WTC11 (cell line): ENCODE results near the gene TRIOBP. TPM values are rescaled to one million over a fixed set of nuclear protein-coding genes. Genes with fewer than 3 reads are reported as not detected.

Experiments used
- ATAC-seq: fragments of 200-7000 bp; cut with Tn5 transposase; 2 replicates; pipeline ENCODE4 v1.10.0; 2021; ENCODE audit warnings: mild to moderate bottlenecking, moderate library complexity
- CTCF ChIA-PET: fragments of 300-600 bp; sonication (Branson Sonifier 250); formaldehyde crosslinking; loops from one replicate; lab custom pipeline; 2021; ENCODE audit warnings: antibody characterized with exemption; lab: Charles Lee
- POLR2A ChIA-PET: fragments of 350-600 bp; sonication (Branson Sonifier 250); formaldehyde crosslinking; loops from one replicate; lab custom pipeline; 2021; ENCODE audit warnings: antibody characterized with exemption; lab: Charles Lee
- DNase-seq: peaks from one replicate; pipeline ENCODE4 v3.0.0; 2021; ENCODE audit warnings: low spot score
- H3K27ac Mint-ChIP-seq: 2 replicates; pipeline ENCODE4 v1.8.0; 2021; ENCODE audit warnings: mixed read lengths
- H3K27me3 Mint-ChIP-seq: 2 replicates; pipeline ENCODE4 v1.8.0; 2021; ENCODE audit warnings: low read depth, mild to moderate bottlenecking, moderate library complexity, mixed read lengths
- H3K36me3 Mint-ChIP-seq: 2 replicates; pipeline ENCODE4 v1.8.0; 2021; ENCODE audit warnings: mixed read lengths
- H3K4me1 Mint-ChIP-seq: 2 replicates; pipeline ENCODE4 v1.8.0; 2022; ENCODE audit warnings: mixed read lengths
- H3K4me3 Mint-ChIP-seq: 2 replicates; pipeline ENCODE4 v1.8.0; 2021; ENCODE audit warnings: mild to moderate bottlenecking, moderate library complexity, mixed read lengths
- H3K9me3 Mint-ChIP-seq: 2 replicates; pipeline ENCODE4 v1.8.0; 2021; ENCODE audit warnings: mixed read lengths
- ATF2 ChIP-seq: sonication (generic); formaldehyde crosslinking; IDR thresholded peaks from 2 replicates; pipeline ENCODE4 v1.8.1; 2022; ENCODE audit warnings: low read depth, missing genetic modification reagents, borderline replicate concordance
- ESRRA ChIP-seq: sonication (generic); formaldehyde crosslinking; IDR thresholded peaks from 2 replicates; pipeline ENCODE4 v1.8.1; 2022; ENCODE audit warnings: mild to moderate bottlenecking, missing genetic modification reagents, borderline replicate concordance
- ETV6 ChIP-seq: sonication (generic); formaldehyde crosslinking; IDR thresholded peaks from 2 replicates; pipeline ENCODE4 v1.8.1; 2022; ENCODE audit warnings: mild to moderate bottlenecking, missing genetic modification reagents
- FOXK1 ChIP-seq: sonication (generic); formaldehyde crosslinking; IDR thresholded peaks from 2 replicates; pipeline ENCODE4 v1.8.0; 2022; ENCODE audit warnings: mild to moderate bottlenecking, moderate library complexity, missing genetic modification reagents
- GRHL2 ChIP-seq: fragments of 250-450 bp; sonication (Bioruptor Pico); IDR thresholded peaks from 2 replicates; pipeline ENCODE4 v1.8.0; 2022; ENCODE audit warnings: mild to moderate bottlenecking, moderate library complexity; ENCODE audit not compliant: insufficient replicate concordance, severe bottlenecking
- GTF2I ChIP-seq: fragments of 250-450 bp; sonication (Bioruptor Pico); conservative IDR thresholded peaks from 2 replicates; pipeline ENCODE4 v1.4.0; 2021; ENCODE audit warnings: mild to moderate bottlenecking
- IRF1 ChIP-seq: sonication (generic); formaldehyde crosslinking; IDR thresholded peaks from 2 replicates; pipeline ENCODE4 v1.8.0; 2023; ENCODE audit warnings: missing genetic modification reagents
- KAT7 ChIP-seq: sonication (generic); formaldehyde crosslinking; IDR thresholded peaks from 2 replicates; pipeline ENCODE4 v1.8.1; 2023; ENCODE audit warnings: missing genetic modification reagents, mild to moderate bottlenecking, borderline replicate concordance
- PREB ChIP-seq: sonication (generic); formaldehyde crosslinking; IDR thresholded peaks from 2 replicates; pipeline ENCODE4 v1.8.1; 2022; ENCODE audit warnings: mild to moderate bottlenecking, missing genetic modification reagents, moderate library complexity, borderline replicate concordance
- PRRX2 ChIP-seq: fragments of 250-450 bp; sonication (Bioruptor Pico); IDR thresholded peaks from 2 replicates; pipeline ENCODE4 v1.8.0; 2021; ENCODE audit warnings: mild to moderate bottlenecking
- RORB ChIP-seq: fragments of 250-450 bp; sonication (Bioruptor Pico); IDR thresholded peaks from 2 replicates; pipeline ENCODE4 v1.9.0; 2021; ENCODE audit warnings: mild to moderate bottlenecking
- SMAD3 ChIP-seq: sonication (generic); formaldehyde crosslinking; IDR thresholded peaks from 2 replicates; pipeline ENCODE4 v1.8.0; 2022; ENCODE audit warnings: missing genetic modification reagents, mild to moderate bottlenecking, borderline replicate concordance
- SMAD4 ChIP-seq: sonication (generic); formaldehyde crosslinking; IDR thresholded peaks from 2 replicates; pipeline ENCODE4 v1.8.0; 2022; ENCODE audit warnings: mild to moderate bottlenecking, missing genetic modification reagents
- SOX15 ChIP-seq: fragments of 250-450 bp; sonication (Bioruptor Pico); IDR thresholded peaks from 2 replicates; pipeline ENCODE4 v1.9.0; 2021; ENCODE audit warnings: mild to moderate bottlenecking
- ZBTB21 ChIP-seq: sonication (generic); formaldehyde crosslinking; IDR thresholded peaks from 2 replicates; pipeline ENCODE4 v1.8.1; 2023; ENCODE audit warnings: mild to moderate bottlenecking, missing genetic modification reagents, borderline replicate concordance
- ZNF138 ChIP-seq: sonication (generic); formaldehyde crosslinking; conservative IDR thresholded peaks from 2 replicates; pipeline ENCODE4 v1.8.1; 2022; ENCODE audit warnings: mild to moderate bottlenecking, moderate library complexity, missing genetic modification reagents
- ZNF317 ChIP-seq: sonication (generic); formaldehyde crosslinking; IDR thresholded peaks from 2 replicates; pipeline ENCODE4 v1.8.1; 2023; ENCODE audit warnings: low read depth, mild to moderate bottlenecking, moderate library complexity, missing genetic modification reagents, borderline replicate concordance
- ZNF396 ChIP-seq: fragments of 250-450 bp; sonication (Bioruptor Pico); IDR thresholded peaks from 2 replicates; pipeline ENCODE4 v1.8.0; 2021; ENCODE audit warnings: mild to moderate bottlenecking, moderate library complexity, borderline replicate concordance
- ZNF425 ChIP-seq: fragments of 250-450 bp; sonication (Bioruptor Pico); conservative IDR thresholded peaks from 2 replicates; pipeline ENCODE4 v1.9.0; 2021; ENCODE audit warnings: mild to moderate bottlenecking
- total RNA-seq: library from RNA; stranded (reverse); gene quantifications from 3 replicates; pipeline ENCODE4 v1.2.3, GENCODE V29; 2021
- TF ChIP-seq, protein P1 (sequence below): sonication (generic); formaldehyde crosslinking; IDR thresholded peaks from 2 replicates; pipeline ENCODE4 v1.8.1; 2022; ENCODE audit warnings: missing genetic modification reagents, borderline replicate concordance
- TF ChIP-seq, protein P2 (sequence below): sonication (generic); formaldehyde crosslinking; IDR thresholded peaks from 2 replicates; pipeline ENCODE4 v1.8.0; 2022; ENCODE audit warnings: mild to moderate bottlenecking, missing genetic modification reagents
- TF ChIP-seq, protein P3 (sequence below): sonication (generic); formaldehyde crosslinking; conservative IDR thresholded peaks from 2 replicates; pipeline ENCODE4 v1.8.1; 2023; ENCODE audit warnings: mild to moderate bottlenecking, low read depth, missing genetic modification reagents, moderate library complexity
- TF ChIP-seq, protein P4 (sequence below): sonication (generic); formaldehyde crosslinking; IDR thresholded peaks from 2 replicates; pipeline ENCODE4 v1.8.1; 2022; ENCODE audit warnings: low read depth, mild to moderate bottlenecking, moderate library complexity, missing genetic modification reagents, borderline replicate concordance

The TRIOBP gene
- total RNA-seq, 1 experiment from 2014 or later = 54.0 TPM

- DNase-seq (no peak), ATAC-seq (no peak)
- no peaks in the 10 kb centered on the region for H3K9me3 Mint-ChIP-seq
- H3K4me1 Mint-ChIP-seq = no peaks in the 10 kb centered on the region
- H3K27me3 Mint-ChIP-seq = peaks cover 77% of the 10 kb centered on the region
- ChIA-PET CTCF (interaction anchor here (0.7 to 1.9 kb wide), 10 partner anchors 22 to 200 kb away, joined by 3 to 9 read pairs (median 4); no protein-coding TSS in a partner anchor), POLR2A (interaction anchor here (1.0 kb wide), 1 partner anchor 14 kb away, joined by 4 read pairs; no protein-coding TSS in a partner anchor)
- peaks cover 13% of the 10 kb centered on the region for H3K36me3 Mint-ChIP-seq
- no peak overlapping the region for H3K27ac Mint-ChIP-seq
- TF ChIP-seq ZBTB21 (CRISPR knock-in tag) (no peak), SOX15 (CRISPR knock-in tag) (no peak), PRRX2 (CRISPR knock-in tag) (no peak), ETV6 (CRISPR knock-in tag) (no peak), IRF1 (CRISPR knock-in tag) (no peak), ZNF425 (no peak), ZNF317 (CRISPR knock-in tag) (no peak), SMAD3 (CRISPR knock-in tag) (no peak), FOXK1 (CRISPR knock-in tag) (no peak), ATF2 (no peak)
- TF ChIP-seq, protein P1, sequence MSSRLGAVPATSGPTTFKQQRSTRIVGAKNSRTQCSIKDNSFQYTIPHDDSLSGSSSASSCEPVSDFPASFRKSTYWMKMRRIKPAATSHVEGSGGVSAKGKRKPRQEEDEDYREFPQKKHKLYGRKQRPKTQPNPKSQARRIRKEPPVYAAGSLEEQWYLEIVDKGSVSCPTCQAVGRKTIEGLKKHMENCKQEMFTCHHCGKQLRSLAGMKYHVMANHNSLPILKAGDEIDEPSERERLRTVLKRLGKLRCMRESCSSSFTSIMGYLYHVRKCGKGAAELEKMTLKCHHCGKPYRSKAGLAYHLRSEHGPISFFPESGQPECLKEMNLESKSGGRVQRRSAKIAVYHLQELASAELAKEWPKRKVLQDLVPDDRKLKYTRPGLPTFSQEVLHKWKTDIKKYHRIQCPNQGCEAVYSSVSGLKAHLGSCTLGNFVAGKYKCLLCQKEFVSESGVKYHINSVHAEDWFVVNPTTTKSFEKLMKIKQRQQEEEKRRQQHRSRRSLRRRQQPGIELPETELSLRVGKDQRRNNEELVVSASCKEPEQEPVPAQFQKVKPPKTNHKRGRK (CRISPR knock-in tag) = no peak
- TF ChIP-seq, protein P2, sequence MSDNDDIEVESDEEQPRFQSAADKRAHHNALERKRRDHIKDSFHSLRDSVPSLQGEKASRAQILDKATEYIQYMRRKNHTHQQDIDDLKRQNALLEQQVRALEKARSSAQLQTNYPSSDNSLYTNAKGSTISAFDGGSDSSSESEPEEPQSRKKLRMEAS = no peak
- TF ChIP-seq, protein P3, sequence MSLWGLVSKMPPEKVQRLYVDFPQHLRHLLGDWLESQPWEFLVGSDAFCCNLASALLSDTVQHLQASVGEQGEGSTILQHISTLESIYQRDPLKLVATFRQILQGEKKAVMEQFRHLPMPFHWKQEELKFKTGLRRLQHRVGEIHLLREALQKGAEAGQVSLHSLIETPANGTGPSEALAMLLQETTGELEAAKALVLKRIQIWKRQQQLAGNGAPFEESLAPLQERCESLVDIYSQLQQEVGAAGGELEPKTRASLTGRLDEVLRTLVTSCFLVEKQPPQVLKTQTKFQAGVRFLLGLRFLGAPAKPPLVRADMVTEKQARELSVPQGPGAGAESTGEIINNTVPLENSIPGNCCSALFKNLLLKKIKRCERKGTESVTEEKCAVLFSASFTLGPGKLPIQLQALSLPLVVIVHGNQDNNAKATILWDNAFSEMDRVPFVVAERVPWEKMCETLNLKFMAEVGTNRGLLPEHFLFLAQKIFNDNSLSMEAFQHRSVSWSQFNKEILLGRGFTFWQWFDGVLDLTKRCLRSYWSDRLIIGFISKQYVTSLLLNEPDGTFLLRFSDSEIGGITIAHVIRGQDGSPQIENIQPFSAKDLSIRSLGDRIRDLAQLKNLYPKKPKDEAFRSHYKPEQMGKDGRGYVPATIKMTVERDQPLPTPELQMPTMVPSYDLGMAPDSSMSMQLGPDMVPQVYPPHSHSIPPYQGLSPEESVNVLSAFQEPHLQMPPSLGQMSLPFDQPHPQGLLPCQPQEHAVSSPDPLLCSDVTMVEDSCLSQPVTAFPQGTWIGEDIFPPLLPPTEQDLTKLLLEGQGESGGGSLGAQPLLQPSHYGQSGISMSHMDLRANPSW = no peak
- H3K4me3 Mint-ChIP-seq = no peak overlapping the region
Observed at GRCh38 chr22:37733625-37734401, 37.0 kb downstream of the TRIOBP start.

GRCh38 chr22:37734402-37734700 is 37.5 kb downstream of the TRIOBP start:
- ChIA-PET CTCF (interaction anchor here (0.9 to 1.6 kb wide), 11 partner anchors 22 to 127 kb away, joined by 3 to 9 read pairs (median 4); partner anchors contain the start of gene GGA1), POLR2A (interaction anchor here (1.0 kb wide), 1 partner anchor 13 kb away, joined by 4 read pairs; no protein-coding TSS in a partner anchor)
- DNase-seq = no peak
- Mint-ChIP-seq H3K36me3 (peaks cover 13% of the 10 kb centered on the region), H3K9me3 (no peaks in the 10 kb centered on the region), H3K4me1 (no peaks in the 10 kb centered on the region), H3K27me3 (peaks cover 82% of the 10 kb centered on the region), H3K4me3 (no peak overlapping the region), H3K27ac (no peak overlapping the region)
- no peak for ATAC-seq
- no peak for TF ChIP-seq GTF2I
- TF ChIP-seq SMAD3 (CRISPR knock-in tag) = no peak
- no peak for TF ChIP-seq SMAD4
- TF ChIP-seq ZNF396 (CRISPR knock-in tag) = no peak
- TF ChIP-seq RORB (CRISPR knock-in tag) = no peak
- no peak for TF ChIP-seq KAT7 (CRISPR knock-in tag)
- TF ChIP-seq, protein P4, sequence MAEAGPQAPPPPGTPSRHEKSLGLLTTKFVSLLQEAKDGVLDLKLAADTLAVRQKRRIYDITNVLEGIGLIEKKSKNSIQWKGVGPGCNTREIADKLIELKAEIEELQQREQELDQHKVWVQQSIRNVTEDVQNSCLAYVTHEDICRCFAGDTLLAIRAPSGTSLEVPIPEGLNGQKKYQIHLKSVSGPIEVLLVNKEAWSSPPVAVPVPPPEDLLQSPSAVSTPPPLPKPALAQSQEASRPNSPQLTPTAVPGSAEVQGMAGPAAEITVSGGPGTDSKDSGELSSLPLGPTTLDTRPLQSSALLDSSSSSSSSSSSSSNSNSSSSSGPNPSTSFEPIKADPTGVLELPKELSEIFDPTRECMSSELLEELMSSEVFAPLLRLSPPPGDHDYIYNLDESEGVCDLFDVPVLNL (CRISPR knock-in tag) = no peak
- TF ChIP-seq ZNF138 (CRISPR knock-in tag) = no peak
- no peak for TF ChIP-seq GRHL2
- TF ChIP-seq ESRRA = no peak
- TF ChIP-seq PREB (CRISPR knock-in tag) = no peak
